H9 (cell line): ENCODE measurements around the gene INTS15. TPM values are rescaled to one million over a fixed set of nuclear protein-coding genes. Genes with fewer than 3 reads are reported as not detected.

Source experiments
- DNase-seq: peaks from one replicate; pipeline ENCODE4 v3.0.0-alpha.2; 2017
- H2AFZ ChIP-seq: one replicate; pipeline ENCODE4 v1.6.1; 2013; ENCODE audit warnings: mild to moderate bottlenecking, low read length, control low read depth, moderate library complexity
- H2AK5ac ChIP-seq: 2 replicates; pipeline ENCODE4 v1.6.1; 2013; ENCODE audit warnings: low read length, control low read depth, mixed read lengths; ENCODE audit not compliant: insufficient read length
- H2BK120ac ChIP-seq: one replicate; pipeline ENCODE4 v1.6.1; 2013; ENCODE audit warnings: low read depth, mild to moderate bottlenecking, low read length, control low read depth, inconsistent platforms; ENCODE audit not compliant: poor library complexity, severe bottlenecking
- H2BK12ac ChIP-seq: 2 replicates; pipeline ENCODE4 v1.6.1; 2013; ENCODE audit warnings: low read length, control low read depth, mixed read lengths, low read depth; ENCODE audit not compliant: insufficient read length
- H2BK15ac ChIP-seq: 2 replicates; pipeline ENCODE4 v1.6.1; 2013; ENCODE audit warnings: low read depth, low read length, control low read depth
- H2BK20ac ChIP-seq: one replicate; pipeline ENCODE4 v1.6.1; 2013; ENCODE audit warnings: low read depth, mild to moderate bottlenecking, low read length, control low read depth, inconsistent platforms; ENCODE audit not compliant: poor library complexity, severe bottlenecking
- H2BK5ac ChIP-seq: 2 replicates; pipeline ENCODE4 v1.6.1; 2013; ENCODE audit warnings: low read length, control low read depth, mixed read lengths; ENCODE audit not compliant: insufficient read length
- H3K14ac ChIP-seq: 2 replicates; pipeline ENCODE4 v1.6.1; 2013; ENCODE audit warnings: low read length, control low read depth; ENCODE audit not compliant: insufficient read depth
- H3K18ac ChIP-seq: 2 replicates; pipeline ENCODE4 v1.6.1; 2013; ENCODE audit warnings: low read depth, mild to moderate bottlenecking, mixed read lengths, low read length, control low read depth; ENCODE audit not compliant: insufficient read length
- H3K23ac ChIP-seq: 2 replicates; pipeline ENCODE4 v1.6.1; 2013; ENCODE audit warnings: low read length, control low read depth, mixed read lengths, low read depth; ENCODE audit not compliant: insufficient read length
- H3K23me2 ChIP-seq: 2 replicates; pipeline ENCODE4 v1.6.1; 2013; ENCODE audit warnings: low read depth, mild to moderate bottlenecking, mixed read lengths, low read length, control low read depth; ENCODE audit not compliant: insufficient read length, poor library complexity, severe bottlenecking
- H3K27ac ChIP-seq: 2 replicates; pipeline ENCODE4 v1.5.1; 2013; ENCODE audit warnings: low read length, control low read depth, mixed read lengths, low read depth; ENCODE audit not compliant: insufficient read length
- H3K27me3 ChIP-seq: 2 replicates; pipeline ENCODE4 v1.6.1; 2013; ENCODE audit warnings: low read length, control low read depth, inconsistent platforms; ENCODE audit not compliant: insufficient read depth
- H3K4ac ChIP-seq: 2 replicates; pipeline ENCODE4 v1.6.1; 2013; ENCODE audit warnings: low read depth, mild to moderate bottlenecking, control low read depth, inconsistent platforms, low read length, moderate library complexity
- H3K4me1 ChIP-seq: 2 replicates; pipeline ENCODE4 v1.6.1; 2013; ENCODE audit warnings: low read length, control low read depth, inconsistent platforms; ENCODE audit not compliant: insufficient read depth
- H3K4me2 ChIP-seq: 2 replicates; pipeline ENCODE4 v1.6.1; 2013; ENCODE audit warnings: low read length, control low read depth, mixed read lengths; ENCODE audit not compliant: insufficient read length, insufficient read depth
- H3K56ac ChIP-seq: 2 replicates; pipeline ENCODE4 v1.6.1; 2013; ENCODE audit warnings: low read depth, mild to moderate bottlenecking, mixed read lengths, low read length, control low read depth; ENCODE audit not compliant: insufficient read length
- H3K79me1 ChIP-seq: 2 replicates; pipeline ENCODE4 v1.6.1; 2013; ENCODE audit warnings: low read depth, mild to moderate bottlenecking, moderate library complexity, low read length, control low read depth, inconsistent platforms; ENCODE audit not compliant: insufficient read depth, poor library complexity, severe bottlenecking
- H3K79me2 ChIP-seq: 2 replicates; pipeline ENCODE4 v1.6.1; 2013; ENCODE audit warnings: low read length, control low read depth, inconsistent platforms; ENCODE audit not compliant: insufficient read depth
- H3K9ac ChIP-seq: 2 replicates; pipeline ENCODE4 v1.6.1; 2013; ENCODE audit warnings: low read length, control low read depth, mixed read lengths; ENCODE audit not compliant: insufficient read length; ENCODE audit errors: extremely low read depth
- H3K9me3 ChIP-seq: one replicate; pipeline ENCODE4 v1.6.1; 2013; ENCODE audit warnings: low read depth, low read length, inconsistent platforms; ENCODE audit not compliant: control insufficient read depth
- H3T11ph ChIP-seq: one replicate; pipeline ENCODE4 v1.6.1; 2013; ENCODE audit warnings: mild to moderate bottlenecking, low read length, control low read depth, inconsistent platforms
- H4K20me1 ChIP-seq: one replicate; pipeline ENCODE4 v1.6.1; 2013; ENCODE audit not compliant: control insufficient read depth, insufficient read length, insufficient read depth
- H4K5ac ChIP-seq: 2 replicates; pipeline ENCODE4 v1.6.1; 2013; ENCODE audit warnings: low read depth, mild to moderate bottlenecking, mixed read lengths, low read length, control low read depth; ENCODE audit not compliant: insufficient read length
- H4K8ac ChIP-seq: replicated peaks from 2 replicates; pipeline ENCODE4 v1.6.1; 2013; ENCODE audit warnings: low read length, control low read depth, mixed read lengths, low read depth; ENCODE audit not compliant: insufficient read length
- H4K91ac ChIP-seq: 2 replicates; pipeline ENCODE4 v1.6.1; 2013; ENCODE audit warnings: low read depth, mild to moderate bottlenecking, moderate library complexity, mixed read lengths, low read length, control low read depth; ENCODE audit not compliant: insufficient read length
- H3K27ac Mint-ChIP-seq, 3 experiments: 2 replicates in 2 of 3; 3 replicates in 1 of 3; pipeline ENCODE4 v1.8.0; 2020 to 2021; ENCODE audit warnings: mixed read lengths in 3 of 3, mild to moderate bottlenecking in 1 of 3, moderate library complexity in 1 of 3
- H3K27me3 Mint-ChIP-seq: 2 replicates; pipeline ENCODE4 v1.8.0; 2021; ENCODE audit warnings: low read depth, mild to moderate bottlenecking, moderate library complexity, mixed read lengths
- H3K36me3 Mint-ChIP-seq, 3 experiments: 2 replicates in 2 of 3; 3 replicates in 1 of 3; pipeline ENCODE4 v1.8.0; 2020 to 2021; ENCODE audit warnings: low read depth in 3 of 3, mixed read lengths in 3 of 3; ENCODE audit not compliant: insufficient read depth in 1 of 3
- H3K4me1 Mint-ChIP-seq, 2 experiments: 2 replicates each; pipeline ENCODE4 v1.8.0; 2020; ENCODE audit warnings: mixed read lengths in 2 of 2
- H3K4me3 Mint-ChIP-seq, 2 experiments: 2 replicates in 1 of 2; 3 replicates in 1 of 2; pipeline ENCODE4 v1.8.0; 2020 to 2021; ENCODE audit warnings: mild to moderate bottlenecking in 2 of 2, mixed read lengths in 2 of 2, moderate library complexity in 1 of 2
- H3K9me3 Mint-ChIP-seq, 2 experiments: 2 replicates in 1 of 2; 3 replicates in 1 of 2; pipeline ENCODE4 v1.8.0; 2020; ENCODE audit warnings: mild to moderate bottlenecking in 2 of 2, mixed read lengths in 2 of 2, moderate library complexity in 1 of 2
- WGBS: extraction: QIAGEN DNeasy Blood & Tissue Kit; methylation state at CpG from one replicate; pipeline ENCODE4 v1.1.7; 2013; ENCODE audit warnings: missing lambda C conversion rate, low lambda C conversion rate, mixed read lengths; ENCODE audit not compliant: insufficient read length; ENCODE audit errors: extremely low coverage; 5-methylcytosine and 5-hydroxymethylcytosine counted together
- total RNA-seq: library from RNA; stranded (reverse); gene quantifications from 2 replicates; pipeline ENCODE4 v1.2.1, GENCODE V29; 2021
- TF ChIP-seq, protein P1 (sequence below): fragments of 200-600 bp; sonication (generic); conservative IDR thresholded peaks from 3 replicates; pipeline ENCODE4 v1.8.0; 2021; ENCODE audit warnings: antibody characterized with exemption, mild to moderate bottlenecking

INTS15 gene
- total RNA-seq, 1 experiment from 2014 or later: 42.9 TPM

DNA sequence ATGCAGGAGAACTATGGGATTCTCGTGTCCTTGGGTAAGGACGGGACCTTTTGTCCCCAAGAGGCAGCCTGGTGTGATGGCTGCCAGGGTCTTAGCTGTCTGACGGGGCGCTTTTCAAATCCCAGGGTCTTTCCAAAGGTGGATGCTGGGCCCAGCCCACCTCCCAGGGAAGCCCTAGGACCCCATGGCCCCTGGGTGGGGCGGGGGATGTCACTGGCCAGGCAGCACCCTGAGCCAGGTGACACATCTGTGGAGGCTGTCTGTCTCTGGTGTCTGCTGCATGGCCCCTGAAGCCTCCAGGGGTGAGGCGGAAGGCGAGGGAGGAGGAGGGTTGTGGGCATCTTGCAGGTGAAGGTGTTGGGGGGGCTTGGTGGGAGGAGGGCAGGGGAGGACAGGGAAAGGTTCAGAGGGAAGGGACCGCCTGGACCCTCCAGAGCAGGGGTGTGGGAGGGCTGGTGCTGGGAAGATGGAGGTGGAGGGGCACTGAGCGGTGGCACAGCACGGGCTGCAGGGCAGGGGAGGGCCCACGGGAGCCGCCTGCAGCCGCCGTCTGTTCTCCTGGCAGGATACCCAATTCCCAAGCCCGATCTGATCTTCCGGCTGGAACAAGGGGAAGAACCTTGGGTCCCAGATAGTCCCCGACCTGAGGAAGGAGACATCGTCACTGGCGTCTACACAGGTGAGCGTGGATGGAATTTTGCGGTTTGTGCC, 54.2 kb downstream of the INTS15 start:
- no peaks in the 10 kb centered on the region for H3K9me3 Mint-ChIP-seq
- Histone ChIP-seq H3K56ac (no peak overlapping the region), H3K14ac (no peak overlapping the region), H2AK5ac (no peak overlapping the region), H3K9me3 (no peaks in the 10 kb centered on the region), H4K5ac (no peak overlapping the region), H2BK15ac (no peak overlapping the region), H3K4me2 (no peak overlapping the region), H2AFZ (no peak overlapping the region), H3K9ac (no peak overlapping the region), H2BK12ac (no peak overlapping the region), H4K20me1 (no peaks in the 10 kb centered on the region), H2BK20ac (no peak overlapping the region), H3K18ac (no peak overlapping the region), H3K79me2 (no peaks in the 10 kb centered on the region), H3K4me1 (no peaks in the 10 kb centered on the region), H3K79me1 (no peaks in the 10 kb centered on the region), H4K8ac (no peak overlapping the region), H3K4ac (no peak overlapping the region), H4K91ac (no peak overlapping the region), H3T11ph (no peak overlapping the region), H2BK5ac (no peak overlapping the region), H2BK120ac (no peak overlapping the region), H3K27me3 (no peaks in the 10 kb centered on the region), H3K27ac (no peak overlapping the region), H3K23me2 (no peaks in the 10 kb centered on the region), H3K23ac (no peak overlapping the region)
- no peak overlapping the region for H3K4me3 Mint-ChIP-seq
- H3K27ac Mint-ChIP-seq: no peak overlapping the region
- no peak for DNase-seq
- no CpG with 5 or more reads among the region's 21 CpGs for WGBS
- H3K27me3 Mint-ChIP-seq: no peaks in the 10 kb centered on the region
- H3K36me3 Mint-ChIP-seq: peaks cover 3 to 41% (median 14%) of the 10 kb centered on the region in 3 experiments; a peak in 4 of 7 replicates
- TF ChIP-seq, protein P1, sequence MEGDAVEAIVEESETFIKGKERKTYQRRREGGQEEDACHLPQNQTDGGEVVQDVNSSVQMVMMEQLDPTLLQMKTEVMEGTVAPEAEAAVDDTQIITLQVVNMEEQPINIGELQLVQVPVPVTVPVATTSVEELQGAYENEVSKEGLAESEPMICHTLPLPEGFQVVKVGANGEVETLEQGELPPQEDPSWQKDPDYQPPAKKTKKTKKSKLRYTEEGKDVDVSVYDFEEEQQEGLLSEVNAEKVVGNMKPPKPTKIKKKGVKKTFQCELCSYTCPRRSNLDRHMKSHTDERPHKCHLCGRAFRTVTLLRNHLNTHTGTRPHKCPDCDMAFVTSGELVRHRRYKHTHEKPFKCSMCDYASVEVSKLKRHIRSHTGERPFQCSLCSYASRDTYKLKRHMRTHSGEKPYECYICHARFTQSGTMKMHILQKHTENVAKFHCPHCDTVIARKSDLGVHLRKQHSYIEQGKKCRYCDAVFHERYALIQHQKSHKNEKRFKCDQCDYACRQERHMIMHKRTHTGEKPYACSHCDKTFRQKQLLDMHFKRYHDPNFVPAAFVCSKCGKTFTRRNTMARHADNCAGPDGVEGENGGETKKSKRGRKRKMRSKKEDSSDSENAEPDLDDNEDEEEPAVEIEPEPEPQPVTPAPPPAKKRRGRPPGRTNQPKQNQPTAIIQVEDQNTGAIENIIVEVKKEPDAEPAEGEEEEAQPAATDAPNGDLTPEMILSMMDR: no peak
- peaks cover 8 to 9% of the 10 kb centered on the region in 2 experiments for H3K4me1 Mint-ChIP-seq
